UCSD-AML1 (cell line): ENCODE measurements around the gene KLHDC7B.

Source experiments
- DNase-seq: peaks from one replicate; lab custom pipeline; 2025; ENCODE audit not compliant: unreplicated experiment; lab: John Stamatoyannopoulos, UW

Gene KLHDC7B

DNA sequence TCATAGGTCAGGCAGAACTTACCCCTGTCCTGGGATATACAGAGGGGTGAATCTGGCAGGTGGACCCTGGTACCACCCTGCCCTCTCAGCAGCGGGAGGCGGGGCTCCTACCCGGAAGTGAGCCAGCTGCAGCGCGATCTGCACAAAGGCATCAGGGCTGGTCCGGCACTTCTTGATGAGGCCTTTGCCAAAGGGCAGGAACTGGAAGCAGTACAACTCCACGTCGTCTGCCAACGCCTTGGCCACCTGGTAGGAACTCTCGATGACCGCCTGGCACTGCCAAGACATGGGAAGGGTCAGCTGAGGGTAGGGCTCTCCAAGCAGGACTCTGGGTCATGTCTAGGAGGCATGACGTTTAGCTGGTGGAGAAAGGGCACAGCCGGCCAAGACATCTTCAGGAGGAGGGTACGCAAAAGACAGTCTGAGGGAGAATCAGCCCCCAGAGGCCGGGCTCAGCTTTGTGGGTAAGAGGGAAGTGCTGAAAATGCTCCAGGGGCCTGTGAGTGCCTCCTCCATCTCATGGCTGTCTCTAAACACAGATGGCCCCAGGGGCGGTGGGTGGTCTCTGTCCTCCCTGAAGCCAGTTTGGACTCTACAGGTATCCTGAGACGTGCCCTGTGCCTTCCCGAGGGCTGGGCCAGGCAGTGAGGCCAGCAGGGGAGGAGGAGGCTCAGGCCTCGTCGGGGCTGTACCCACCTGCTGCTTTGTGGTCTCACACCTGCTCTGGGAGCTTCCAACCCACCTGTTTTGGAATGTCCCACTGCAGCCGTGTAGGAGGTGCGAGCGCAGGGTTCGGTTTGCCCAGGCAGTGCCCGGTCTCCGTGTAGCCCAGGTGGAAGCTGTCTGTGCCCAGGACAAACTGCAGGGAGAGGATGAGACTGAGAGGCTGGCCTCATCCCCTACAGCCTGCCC, 25.8 kb downstream of the KLHDC7B start:
- no peak for DNase-seq

DNA sequence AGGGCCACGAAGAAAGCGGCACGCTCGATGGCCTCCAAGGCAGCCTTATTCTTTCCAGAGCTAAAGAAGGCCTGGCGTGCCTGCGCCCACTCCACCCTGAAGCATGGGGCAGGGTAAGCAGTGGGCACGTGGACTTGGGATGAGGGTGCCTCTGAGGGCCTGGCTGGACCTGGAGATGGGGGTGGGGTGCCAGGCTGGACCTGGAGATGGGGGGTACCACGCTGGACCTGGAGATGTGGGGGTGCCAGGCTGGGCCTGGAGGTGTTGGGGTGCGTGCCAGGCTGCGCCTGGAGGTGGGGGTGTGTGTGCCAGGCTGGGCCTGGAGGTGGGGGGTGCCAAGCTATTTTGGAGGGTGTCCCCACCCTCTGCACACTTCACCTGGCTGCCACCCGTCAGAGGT, 27.3 kb downstream of the KLHDC7B start:
- no peak for DNase-seq

DNA sequence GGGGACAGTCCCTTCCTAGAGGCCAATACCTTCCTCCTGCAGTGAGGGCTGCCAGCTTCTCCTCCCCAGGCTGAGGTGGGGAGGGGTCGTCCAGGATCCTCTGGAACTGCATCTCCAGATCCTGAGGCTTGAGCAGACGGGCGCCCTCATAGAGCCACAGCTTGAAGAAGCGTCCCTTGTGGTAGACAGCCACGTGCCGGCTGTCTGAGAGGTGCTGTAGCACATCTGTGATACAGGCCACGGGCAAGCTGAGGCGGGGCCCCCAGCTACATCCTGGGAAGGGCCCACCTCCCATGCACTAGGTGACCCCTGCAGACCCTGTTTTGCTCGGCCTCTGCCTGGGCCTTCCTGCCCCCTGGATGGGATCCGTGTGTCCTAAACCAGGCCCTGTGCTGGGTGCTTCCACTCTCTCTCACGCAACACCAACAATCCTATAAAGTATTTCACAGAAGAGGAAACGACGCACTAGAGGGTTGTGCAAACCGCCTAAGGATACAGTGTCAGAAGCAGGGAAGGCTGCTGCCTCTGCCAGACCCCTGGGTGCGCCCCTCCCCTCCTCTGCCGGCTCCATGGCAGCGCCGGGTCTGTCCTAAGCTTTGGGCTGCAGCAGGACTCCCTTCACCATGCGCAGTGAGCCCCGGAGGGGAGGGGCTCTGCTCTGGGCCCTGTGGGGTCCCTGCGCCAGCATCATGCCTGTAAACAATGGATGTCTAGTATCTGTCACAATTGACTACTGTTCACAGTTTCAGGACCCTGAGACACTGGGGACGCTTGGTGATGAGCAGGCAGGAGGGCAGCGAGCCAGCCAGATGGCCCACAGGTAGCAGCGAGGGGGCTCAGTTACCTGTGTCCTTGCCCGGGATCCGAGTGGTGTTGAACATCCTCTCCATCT, 28.0 kb downstream of the KLHDC7B start:
- DNase-seq = no peak

DNA sequence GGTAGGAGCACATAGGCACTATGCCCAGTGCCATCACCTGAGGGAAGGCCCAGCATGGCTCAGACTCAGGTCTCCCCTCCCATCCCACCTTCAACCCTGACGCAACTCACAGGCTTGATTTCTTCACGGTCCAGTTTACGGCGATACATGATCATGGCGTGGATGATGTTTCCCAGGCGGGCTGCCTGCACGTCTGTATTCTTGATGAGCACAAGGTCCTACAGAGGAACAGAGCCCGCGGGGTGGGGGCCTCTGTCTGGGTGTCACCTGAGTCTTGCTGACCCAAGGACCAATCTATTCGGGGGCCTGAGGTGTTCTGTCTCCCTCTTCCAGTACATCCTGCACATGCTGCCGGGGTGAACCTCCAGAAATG, 28.7 kb downstream of the KLHDC7B start:
- no peak for DNase-seq

DNA sequence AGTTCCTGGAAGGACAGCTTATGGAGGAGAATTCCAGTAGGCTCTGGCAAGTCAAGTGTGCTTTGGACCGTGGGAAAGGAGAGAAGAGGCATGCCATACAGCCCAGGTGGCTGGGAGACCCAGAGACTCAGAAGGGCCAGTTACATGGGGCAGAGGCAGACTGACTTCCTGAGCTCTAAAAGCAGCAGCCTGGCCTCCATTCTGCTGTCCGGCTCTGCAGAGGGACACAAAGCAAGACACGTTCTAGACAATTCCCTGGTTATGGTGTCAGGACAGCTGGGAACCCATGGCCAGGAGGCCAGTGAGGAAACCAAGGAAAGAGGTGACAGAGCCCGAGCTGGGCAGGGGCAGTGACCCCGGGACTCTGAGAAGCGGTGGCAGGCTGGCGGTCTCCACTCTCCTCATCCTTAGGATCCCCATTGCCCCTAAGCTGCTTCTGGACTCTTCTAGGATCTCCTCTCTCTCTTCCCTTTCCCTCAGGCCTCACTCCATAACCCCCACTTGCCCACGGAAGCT, 29.8 kb downstream of the KLHDC7B start:
- no peak for DNase-seq

DNA sequence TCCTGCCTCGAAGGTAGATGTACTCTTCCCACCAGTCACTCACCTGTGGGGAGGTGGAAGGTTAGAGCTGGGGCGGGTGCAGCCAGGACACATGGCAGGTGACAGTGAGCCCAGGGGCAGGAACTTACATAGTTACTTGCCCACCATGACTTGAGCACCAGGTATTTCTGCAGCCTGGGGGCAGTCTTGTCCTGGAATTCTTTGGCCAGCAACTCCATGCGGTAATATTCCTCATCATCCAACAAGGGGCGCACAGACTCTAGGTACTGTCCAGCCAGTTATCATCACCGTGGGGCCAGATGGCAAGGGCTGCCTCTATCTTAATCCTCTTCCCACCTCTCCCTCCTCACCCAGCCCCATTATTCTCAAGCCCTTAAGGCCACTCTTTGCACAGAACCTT, 30.4 kb downstream of the KLHDC7B start:
- DNase-seq = no peak

DNA sequence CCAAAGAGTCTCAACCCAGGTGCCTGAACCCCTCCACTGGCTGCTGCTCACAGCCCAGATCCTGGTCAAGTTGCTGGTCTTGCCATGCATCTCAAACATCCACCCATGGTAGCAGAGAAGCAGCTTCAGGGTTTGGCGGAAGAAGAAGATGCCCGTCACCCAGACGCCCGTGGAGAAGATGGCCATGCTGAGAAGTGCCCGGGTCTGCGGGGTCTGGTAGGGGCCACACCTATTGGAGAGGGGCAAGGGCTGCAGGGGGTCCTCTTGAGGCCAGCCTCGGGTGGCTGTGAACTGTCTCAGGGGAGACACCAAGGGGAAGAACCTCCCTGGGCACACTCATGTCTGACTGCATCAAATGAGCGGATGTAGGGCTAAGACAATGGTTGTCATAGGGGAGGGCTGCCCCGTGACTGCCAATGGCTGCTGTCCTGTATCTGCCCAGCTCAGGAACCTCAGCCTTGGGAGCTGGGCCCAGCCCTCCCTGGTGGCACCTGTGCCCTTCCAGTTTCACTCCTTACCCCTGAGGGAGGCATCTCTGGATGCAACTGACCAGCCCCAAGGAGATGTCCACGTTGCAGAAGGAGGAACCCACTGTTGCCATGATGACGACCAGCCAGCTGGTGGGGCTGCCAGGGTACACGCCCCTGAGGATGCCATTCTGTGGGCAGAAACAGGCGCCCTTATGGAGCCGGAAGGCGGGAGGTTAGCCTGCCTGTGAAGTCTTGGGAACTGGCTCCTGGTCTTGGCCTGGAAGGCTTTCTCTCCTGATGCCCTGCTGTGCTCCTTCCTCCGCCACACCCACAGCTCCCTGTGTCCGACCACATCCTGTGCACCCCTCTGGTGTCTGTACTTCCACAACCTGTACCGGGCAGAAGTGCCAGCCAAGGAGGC, 31.4 kb downstream of the KLHDC7B start:
- no peak for DNase-seq

DNA sequence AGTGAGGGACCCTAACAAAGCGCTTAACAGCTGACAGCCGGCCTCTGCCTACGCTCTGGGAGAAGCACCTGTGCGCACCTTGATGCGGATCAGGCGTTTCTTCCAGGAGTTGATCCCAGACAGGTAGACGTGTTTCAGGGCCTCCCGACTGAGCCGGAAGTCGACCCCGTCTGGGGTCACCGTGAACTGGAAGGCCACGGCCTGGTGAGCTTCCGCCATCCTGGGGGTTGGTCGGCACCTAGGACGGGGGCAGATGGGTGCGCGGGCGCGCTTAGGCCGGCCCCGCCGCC, 31.9 kb downstream of the KLHDC7B start:
- DNase-seq = no peak

DNA sequence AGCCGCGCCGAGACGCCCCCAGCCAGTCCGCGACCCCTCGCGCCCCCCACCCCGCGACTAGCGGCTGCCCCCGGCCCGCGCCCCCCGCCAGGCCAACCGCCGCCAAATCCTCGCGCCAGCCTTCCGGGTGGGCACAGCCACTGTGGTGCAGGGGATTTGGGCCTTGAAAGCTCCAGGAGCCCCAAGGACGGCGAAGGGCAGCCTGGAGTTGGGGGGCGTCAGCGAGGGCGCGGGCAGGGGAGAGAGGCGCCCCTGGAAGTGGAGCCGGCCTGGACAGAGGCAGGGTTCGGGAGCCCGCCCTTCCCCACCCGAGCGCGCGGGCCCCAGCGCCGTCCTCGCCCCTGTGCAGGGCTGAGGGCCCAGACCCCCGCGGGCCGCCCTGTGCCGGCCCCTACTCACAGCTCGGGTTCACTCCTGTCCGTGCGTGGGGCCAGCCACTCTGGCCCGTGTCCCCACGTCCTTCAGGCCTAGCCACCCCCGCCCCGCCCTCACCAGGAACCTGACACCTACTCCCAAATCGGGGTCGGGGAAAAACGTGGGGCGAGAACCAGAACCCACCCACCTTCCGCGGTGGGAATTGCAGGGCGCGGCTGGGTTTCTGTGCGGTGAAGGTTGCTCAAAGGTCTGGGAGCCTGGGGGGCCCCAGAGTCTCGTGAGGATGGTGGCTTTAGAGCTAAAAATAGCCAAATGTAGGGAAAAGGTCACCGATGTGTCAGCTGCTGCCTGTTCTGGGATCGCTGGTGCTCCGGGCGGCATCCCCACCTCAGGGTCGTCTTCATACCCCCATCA, 32.5 kb downstream of the KLHDC7B start, which contains the start of gene CPT1B:
Gene CPT1B (minus strand): TSS at position 441 of the 789 bp plus-strand sequence. CDS start 512 bp downstream, outside the sequence.
- DNase-seq = no peak

DNA sequence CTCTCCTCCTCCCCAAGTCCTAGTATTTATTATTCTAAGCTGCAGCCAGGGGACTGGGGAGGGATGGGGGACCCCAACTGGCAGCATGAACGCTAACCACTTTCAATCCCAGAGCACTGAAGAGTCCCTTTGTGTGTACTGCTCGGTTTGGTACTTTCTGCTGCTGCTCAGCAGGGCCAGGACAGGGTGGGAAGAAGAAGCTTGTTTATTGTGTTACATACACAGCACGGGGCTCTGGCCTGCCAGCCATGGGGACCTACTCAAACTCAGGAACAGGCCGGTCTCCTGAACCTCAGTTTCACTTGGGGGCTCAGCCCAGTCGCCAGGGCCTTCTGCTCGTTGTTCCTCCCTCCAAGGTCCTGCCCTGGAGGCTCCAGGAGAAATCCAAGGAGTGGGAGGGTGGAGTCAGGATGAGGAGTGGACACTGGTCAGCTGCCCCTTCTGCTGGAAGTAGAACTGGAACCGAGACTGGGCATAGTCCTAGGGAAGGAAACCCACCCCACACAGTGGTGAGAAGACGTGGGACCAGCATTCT, 33.1 kb downstream of the KLHDC7B start:
- no peak for DNase-seq

DNA sequence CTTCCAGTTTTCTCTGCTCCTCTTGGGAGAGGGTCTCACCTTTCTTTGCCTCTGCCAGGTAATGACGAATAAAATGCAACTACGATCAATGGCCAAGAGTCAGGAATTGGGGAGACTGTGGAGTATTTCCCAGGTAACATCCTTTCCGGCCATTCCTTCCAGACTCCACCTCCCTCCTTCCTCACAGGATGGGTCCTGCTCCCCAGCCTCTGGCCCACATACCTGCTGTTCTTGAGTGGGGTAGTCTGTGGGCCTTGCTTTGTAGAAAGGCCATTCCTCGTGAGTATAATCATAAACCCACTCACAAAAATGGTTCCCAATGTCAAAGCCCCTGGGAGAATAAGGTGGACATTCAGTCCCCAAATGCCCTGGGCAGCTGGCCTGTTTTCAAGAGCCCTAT, 34.1 kb downstream of the KLHDC7B start:
- DNase-seq = no peak

DNA sequence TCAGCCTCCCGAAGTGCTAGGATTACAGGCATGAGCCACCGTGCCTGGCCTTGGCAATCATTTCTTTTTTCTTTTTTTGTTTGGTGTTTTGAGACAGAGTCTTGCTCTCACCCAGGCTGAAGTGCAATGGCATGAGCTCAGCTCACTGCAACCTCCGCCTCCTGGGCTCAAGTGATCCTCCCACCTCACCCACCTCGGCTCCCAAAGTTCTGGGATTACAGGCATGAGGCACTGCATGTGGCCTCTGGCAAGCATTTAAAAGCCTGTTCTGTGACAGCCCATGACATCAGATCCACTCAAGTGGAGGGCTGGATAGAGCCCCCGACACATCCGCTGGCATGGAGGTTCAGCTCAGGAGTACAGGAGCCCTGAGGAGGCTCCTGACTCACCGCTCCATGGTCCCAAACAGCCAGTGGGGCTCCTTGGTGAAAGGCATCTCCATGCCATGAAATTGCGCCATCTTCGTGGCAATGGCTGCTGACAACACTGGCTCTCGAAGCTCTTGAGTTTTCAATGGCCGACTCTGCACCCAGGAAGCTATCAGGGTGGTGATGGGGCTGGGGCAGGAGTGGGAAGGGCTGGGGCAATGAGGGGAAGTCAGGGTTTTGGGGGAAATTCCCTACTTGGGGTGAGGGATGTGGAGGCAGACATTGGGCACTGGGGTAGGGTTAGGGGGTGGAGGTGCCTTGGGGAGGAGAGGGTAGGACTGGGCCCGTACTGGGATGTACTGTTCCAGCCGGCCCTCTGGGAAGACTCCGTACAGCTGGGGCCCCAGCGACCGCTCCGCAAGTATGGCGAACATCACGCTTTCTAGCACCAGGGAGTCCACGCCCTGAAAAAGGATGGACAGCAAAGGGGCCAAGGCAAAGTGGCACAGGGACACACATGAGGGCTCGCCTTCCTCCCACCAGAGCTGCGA, 35.6 kb downstream of the KLHDC7B start:
- no peak for DNase-seq

DNA sequence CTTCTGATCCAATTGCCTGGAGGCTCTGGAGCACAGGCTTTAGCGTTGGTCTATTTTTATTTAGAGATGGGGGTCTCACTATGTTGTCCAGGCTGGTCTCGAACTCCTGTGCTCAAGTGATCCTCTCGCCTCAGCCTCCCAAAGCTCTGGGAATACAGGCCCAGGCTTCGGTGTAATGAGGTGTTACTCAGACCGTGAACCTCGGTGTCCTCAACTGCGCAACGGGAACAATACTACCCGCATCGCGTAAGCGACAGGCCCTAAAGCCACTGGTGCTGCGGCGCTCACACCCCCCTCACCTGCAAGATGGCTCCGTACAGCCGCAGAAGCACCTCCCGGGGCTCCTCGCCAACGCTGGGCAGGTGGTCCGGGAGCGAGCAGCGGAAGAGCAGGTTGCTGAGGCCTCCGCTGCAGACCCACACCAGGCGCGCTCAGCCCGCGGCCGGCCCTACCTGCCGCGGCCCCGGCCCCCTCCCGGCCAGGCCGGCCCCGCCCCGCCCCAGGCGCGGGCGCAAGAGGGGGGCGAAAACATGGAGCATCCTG, 36.3 kb downstream of the KLHDC7B start:
- no peak for DNase-seq

DNA sequence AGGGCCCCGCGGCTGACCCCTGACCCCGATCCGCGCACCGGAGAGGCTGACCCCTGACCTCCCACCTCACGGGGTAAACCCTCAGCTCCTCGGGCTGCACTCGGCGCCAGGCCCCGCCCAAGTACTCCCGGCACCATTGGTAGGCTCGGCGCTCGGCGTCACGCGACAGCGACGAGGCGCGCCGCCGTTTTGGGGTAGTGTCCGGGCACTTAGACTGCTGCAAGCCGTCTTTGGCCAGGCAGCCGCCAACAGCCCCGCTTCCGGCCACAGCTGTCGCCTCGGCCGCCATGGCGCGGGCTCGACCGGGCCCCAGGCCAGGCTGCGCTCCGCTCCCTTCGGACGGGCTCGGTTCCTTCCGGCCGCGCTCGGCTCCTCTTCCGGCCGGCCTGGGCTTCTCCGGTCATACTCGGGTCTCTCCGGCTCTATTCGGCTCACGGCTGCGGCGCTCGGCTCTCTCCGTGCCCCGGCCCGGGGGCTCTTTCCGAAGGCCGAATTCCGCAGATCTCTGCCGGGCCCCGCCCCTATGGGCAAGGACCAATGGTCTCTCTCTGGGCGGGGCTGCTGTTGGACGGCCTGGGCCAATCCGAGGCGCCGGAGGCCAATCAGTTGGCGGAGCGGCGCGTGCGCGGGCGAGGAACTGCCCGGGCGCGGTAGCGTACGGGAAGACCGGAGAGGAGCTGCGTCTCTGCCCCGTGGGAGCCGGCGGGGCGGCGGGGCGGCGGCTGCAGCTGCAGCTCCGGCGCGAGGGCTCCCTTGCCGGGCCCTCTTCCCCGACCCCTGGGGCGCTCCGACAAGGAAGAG, 37.0 kb downstream of the KLHDC7B start, which contains the start of gene CHKB:
Gene CHKB (minus strand): TSS at position 357 of the 801 bp plus-strand sequence. CDS start 68 bp downstream, at position 289.
- DNase-seq = peak; percentile 99

DNA sequence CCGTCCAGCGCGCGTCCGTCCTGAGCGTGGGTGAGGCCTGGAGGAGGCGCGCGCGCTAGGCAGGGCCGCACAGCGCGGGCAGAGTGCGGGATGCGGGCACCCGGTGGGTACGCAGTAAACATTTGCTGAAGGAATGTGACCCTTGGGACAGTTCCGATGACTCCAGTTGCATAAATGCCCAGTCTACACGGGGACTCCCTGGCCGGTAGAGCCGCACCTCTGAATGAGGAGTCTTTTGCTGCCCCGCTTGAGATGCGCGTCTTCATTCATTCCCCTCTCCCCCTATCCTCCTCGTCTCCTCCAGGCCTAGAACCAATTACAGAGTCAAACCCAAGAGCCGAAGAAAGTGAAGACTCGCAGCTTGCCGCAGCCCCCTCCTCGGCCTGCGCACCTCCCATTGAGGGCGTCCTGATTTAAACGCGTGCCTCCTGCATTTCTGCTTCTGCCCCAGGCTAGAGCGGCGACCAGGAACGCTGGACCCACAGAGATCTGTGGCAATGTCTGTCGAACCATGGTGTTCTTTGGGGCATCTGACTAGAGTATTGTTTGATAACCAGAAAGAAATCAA, 37.7 kb downstream of the KLHDC7B start:
- no peak for DNase-seq

DNA sequence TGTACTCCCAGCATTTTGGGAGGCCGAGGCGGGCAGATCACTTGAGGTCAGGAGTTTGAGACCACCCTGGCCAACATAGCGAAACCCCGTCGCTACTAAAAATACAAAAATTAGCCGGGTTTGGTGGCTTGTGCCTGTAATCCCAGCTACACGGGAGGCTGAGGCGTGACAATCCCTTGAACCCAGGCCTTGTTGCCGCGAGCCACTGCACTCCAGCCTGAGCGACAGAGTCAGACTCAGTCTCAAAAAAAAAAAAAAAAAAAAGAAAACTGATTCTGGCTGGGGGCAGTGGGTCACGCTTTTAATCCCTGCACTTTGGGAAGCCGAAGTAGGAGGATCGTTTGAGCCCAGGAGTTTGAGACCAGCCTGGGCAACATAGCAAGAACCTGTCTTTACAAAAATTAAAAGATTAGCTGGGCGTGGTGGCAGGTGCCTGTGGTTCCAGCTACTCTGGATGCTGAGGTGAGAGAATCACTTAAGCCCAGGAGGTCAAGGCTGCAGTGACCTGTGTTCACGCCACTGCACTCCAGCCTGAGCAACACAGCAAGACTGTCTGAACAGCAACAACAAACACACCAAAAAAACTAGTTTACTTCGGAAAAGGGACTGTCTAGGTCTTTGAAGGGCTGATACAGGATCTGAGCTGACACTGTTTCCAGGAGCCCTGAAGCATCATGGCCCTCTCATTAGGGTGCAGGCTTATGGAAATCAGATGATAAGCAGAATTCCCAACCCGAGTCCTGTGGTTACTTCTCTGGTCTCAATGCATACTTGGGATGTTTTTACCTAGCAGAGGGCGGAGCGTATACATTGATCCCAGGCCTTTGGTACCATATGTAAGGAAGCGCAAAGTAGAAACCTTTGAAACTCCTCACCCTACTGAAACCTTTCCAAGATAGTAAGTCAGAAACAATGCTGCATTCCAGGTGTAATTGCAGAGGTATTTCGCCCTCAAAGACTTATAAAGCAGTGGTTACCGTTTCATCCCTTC, 38.7 kb downstream of the KLHDC7B start:
- DNase-seq = no peak
